ENCODE measurements around the gene SCGB3A1. TPM values are rescaled to one million over a fixed set of nuclear protein-coding genes. Genes with fewer than 3 reads are reported as not detected.
A peak's percentile ranks its signal among the peaks of the same experiment; 100 is the strongest.

The SCGB3A1 gene
- total RNA-seq, 1 donor from 2014 or later, result not detected

DNA sequence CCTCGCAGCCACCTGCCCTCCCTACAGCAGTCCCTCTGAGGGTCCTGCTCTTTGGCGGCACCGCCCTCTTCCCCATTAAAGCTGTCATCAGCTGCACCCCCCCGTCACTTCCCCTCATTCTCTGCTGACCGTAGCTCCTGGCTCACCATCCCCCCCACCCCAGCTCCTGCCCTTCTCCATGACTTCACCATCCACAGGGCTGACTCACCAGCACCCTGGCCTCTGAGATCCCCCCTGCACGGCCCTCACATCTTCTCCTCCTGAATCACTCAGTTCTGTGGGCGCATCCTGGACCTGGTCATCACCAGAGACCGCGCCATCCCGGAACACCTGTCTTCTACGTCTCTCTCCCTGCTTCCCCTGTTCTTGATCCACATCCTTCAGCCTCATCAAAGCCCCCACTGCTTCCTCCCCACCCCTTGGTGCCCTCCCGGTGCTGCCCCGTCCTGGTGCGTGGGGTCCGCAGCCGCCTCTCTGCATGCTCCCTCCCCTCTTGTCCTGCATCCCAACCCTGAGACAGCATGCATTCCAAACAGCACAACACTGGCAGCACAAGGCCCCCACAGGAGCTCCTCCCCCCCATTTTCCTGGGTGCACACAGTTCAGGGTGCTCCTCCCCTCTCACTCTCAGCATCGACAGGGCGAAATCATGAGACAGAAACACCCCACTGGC lies 45.2 kb upstream of the SCGB3A1 start:
- Histone ChIP-seq H3K27me3 (ENCODE audit: low read depth) (peaks cover 41% of the 10 kb centered on the region), H3K9me3 (replicated peaks) (no peaks in the 10 kb centered on the region), H3K4me1 (peaks cover 25% of the 10 kb centered on the region), H3K27ac (replicated peaks) (no peak overlapping the region), H3K36me3 (no peaks in the 10 kb centered on the region), H3K4me3 (no peak overlapping the region)
- TF ChIP-seq, protein P1, sequence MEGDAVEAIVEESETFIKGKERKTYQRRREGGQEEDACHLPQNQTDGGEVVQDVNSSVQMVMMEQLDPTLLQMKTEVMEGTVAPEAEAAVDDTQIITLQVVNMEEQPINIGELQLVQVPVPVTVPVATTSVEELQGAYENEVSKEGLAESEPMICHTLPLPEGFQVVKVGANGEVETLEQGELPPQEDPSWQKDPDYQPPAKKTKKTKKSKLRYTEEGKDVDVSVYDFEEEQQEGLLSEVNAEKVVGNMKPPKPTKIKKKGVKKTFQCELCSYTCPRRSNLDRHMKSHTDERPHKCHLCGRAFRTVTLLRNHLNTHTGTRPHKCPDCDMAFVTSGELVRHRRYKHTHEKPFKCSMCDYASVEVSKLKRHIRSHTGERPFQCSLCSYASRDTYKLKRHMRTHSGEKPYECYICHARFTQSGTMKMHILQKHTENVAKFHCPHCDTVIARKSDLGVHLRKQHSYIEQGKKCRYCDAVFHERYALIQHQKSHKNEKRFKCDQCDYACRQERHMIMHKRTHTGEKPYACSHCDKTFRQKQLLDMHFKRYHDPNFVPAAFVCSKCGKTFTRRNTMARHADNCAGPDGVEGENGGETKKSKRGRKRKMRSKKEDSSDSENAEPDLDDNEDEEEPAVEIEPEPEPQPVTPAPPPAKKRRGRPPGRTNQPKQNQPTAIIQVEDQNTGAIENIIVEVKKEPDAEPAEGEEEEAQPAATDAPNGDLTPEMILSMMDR (IDR thresholded peaks at IDR 0.05; ENCODE audit: borderline replicate concordance), result no peak
- DNase-seq, result peak; percentile 12
- intact Hi-C loops (cut with micrococcal nuclease), result no loop called here

DNA sequence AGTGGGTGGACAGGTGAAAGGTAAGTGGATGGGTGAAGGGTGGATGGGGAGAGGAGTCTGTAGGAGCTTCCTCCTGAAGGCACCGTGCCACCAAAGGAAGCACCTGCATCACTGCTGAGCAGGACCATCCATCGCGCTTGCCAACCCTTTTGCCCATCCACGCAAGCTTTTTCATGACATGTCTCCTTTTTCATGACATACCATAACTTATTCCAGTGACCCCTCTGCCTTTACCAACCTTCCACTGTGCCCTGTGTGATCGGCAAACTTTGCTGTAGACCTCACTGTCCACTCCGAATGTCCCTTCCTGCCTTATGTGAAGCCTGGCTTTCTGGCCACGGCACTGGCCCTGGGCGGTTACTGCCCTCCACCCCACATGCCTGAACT lies 44.7 kb upstream of the SCGB3A1 start:
- Histone ChIP-seq H3K4me3 (no peak overlapping the region), H3K27me3 (ENCODE audit: low read depth) (peaks cover 39% of the 10 kb centered on the region), H3K27ac (replicated peaks) (no peak overlapping the region), H3K9me3 (replicated peaks) (no peaks in the 10 kb centered on the region), H3K36me3 (no peaks in the 10 kb centered on the region), H3K4me1 (peaks cover 24% of the 10 kb centered on the region)
- TF ChIP-seq, protein P1 (IDR thresholded peaks at IDR 0.05; ENCODE audit: borderline replicate concordance), result no peak
- intact Hi-C loops (cut with micrococcal nuclease), result no loop called here
- DNase-seq, result no peak

DNA sequence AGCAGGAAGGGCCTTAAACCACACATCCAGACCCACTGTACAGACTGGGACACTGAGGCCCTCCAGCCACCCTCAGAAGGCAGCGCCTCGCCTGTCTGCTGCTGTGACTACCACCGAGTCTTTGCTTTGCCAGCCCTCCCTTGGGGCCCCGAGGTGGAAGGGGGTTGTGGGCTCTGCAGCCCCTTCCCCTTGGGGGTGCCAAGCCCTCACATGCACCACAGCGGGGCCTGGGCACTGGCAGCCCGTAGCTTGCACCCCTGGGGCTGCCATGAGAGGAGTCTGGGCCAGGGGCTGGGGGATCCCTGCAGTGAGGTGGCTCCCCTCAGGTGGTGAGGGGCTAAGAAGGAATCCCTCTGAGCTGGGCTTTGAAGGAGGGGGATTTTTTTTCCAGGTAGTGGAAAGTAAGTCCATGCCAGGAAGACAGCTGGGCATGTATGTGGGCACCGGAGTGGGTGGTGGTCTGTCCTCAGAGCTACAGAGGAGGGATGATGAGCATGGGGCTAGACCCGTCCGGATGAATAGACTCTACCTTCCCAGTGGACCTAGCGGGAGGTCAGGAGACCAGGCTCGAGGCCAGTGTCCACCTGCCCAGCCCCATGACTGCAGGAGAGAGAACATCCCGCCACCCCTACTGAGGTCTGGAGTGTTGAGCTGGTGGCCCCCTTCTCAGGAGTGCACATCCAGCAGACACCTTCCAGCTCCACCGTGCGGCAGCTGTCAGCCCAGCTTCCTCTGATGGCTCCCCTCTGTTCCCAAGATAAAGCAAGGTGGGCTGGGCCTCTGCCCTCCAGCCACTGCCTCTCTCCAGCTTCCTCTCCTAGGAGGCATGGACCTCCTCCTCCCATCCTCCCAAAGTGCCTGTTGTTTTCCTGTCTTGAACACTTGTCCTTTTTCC lies 42.2 kb upstream of the SCGB3A1 start:
- TF ChIP-seq, protein P1 (IDR thresholded peaks at IDR 0.05; ENCODE audit: borderline replicate concordance), result no peak
- no peaks in the 10 kb centered on the region for H3K36me3 ChIP-seq
- intact Hi-C loops (cut with micrococcal nuclease), result no loop called here
- H3K27ac ChIP-seq (replicated peaks), result peak overlapping the region; percentile 16
- no peak for DNase-seq
- peaks cover 24% of the 10 kb centered on the region for H3K27me3 ChIP-seq (ENCODE audit: low read depth)
- H3K9me3 ChIP-seq (replicated peaks), result no peaks in the 10 kb centered on the region
- H3K4me1 ChIP-seq, result peaks cover 9% of the 10 kb centered on the region
- no peak overlapping the region for H3K4me3 ChIP-seq

DNA sequence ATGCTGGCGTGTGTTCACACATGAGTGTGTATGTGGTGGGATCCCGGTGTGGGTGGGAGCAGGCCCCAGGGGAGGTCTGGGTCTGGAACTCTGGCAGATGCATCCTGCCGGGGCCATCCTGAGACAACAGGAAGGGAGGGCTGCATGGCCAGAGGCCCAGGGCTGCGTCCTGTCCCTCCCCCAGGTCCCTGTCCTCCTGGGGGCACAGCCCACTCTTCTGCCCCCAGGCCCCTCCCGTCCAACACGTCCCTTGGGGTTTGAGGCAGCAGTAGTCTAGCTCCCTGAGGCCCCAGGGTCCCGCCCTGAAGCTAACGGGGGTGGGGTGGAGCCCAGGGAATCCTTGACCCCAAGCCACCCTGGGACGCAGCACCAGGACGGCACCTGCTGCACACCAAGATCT lies 41.5 kb upstream of the SCGB3A1 start:
- Histone ChIP-seq H3K9me3 (replicated peaks) (no peaks in the 10 kb centered on the region), H3K36me3 (no peaks in the 10 kb centered on the region), H3K27ac (replicated peaks) (peak overlapping the region; percentile 36), H3K27me3 (ENCODE audit: low read depth) (peaks cover 24% of the 10 kb centered on the region), H3K4me3 (no peak overlapping the region), H3K4me1 (peaks cover 9% of the 10 kb centered on the region)
- no peak for DNase-seq
- intact Hi-C loops (cut with micrococcal nuclease), result no loop called here
- TF ChIP-seq, protein P1 (IDR thresholded peaks at IDR 0.05; ENCODE audit: borderline replicate concordance), result no peak

DNA sequence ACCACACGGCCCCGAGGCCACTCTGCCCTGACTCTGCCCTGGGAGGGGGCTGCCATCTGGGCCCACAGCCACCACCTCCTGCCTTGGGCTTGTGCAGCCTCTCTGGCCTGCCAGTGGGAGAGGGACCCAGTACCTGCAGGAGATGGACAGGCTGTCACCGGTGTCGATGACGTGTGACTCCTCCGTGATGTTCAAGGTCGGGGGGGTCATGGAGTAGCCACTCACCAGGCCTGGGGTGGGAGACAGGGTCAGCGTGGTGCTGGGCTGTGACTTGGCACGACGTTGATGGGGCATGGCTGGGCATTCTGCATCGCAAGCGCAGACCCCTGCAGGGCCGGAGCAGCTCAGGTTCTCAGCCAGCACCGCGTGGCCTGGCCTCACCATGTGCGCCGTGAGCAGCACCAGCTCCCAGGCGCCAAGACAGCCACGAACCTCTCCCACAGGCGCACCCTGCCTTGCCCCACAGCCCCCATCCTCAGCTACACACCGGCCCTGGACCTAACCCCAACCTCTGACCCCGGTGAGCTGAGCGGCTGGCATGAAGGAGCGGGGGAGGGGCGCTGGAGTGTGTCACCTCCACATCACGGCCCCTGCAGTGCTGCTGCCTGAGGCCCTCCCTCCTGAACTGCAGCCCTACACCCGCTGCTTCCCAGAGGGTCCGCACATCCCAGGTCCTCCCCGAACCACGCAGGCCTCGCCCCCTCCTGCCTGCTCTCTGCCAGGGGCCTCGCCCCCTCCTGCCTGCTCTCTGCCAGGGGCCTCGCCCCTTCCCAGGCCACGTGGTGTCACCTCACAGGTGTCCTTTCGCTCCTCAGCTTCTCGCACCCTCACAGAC lies 40.5 kb upstream of the SCGB3A1 start:
- TF ChIP-seq, protein P1 (IDR thresholded peaks at IDR 0.05; ENCODE audit: borderline replicate concordance), result no peak
- Histone ChIP-seq H3K4me3 (no peak overlapping the region), H3K27me3 (ENCODE audit: low read depth) (peaks cover 24% of the 10 kb centered on the region), H3K27ac (replicated peaks) (peak overlapping the region; percentile 36), H3K36me3 (no peaks in the 10 kb centered on the region), H3K9me3 (replicated peaks) (no peaks in the 10 kb centered on the region), H3K4me1 (peaks cover 9% of the 10 kb centered on the region)
- no peak for DNase-seq
- intact Hi-C loops (cut with micrococcal nuclease), result no loop called here

Data from left ventricle myocardium inferior (tissue), 1 donor.